Lower leg skin (tissue), 3 donors: ENCODE results near the gene OTUB1.

Experiments
- POLR2A ChIP-seq, 2 donors: fragments of 450-650 bp; IDR thresholded peaks; one replicate each; pipeline ENCODE4 v1.6.1; 2016 to 2017; ENCODE audit warnings: antibody characterized with exemption in 2 of 2, mild to moderate bottlenecking in 1 of 2, moderate library complexity in 1 of 2
- TF ChIP-seq, protein P1 (sequence below), 3 donors: fragments of 450-650 bp; IDR thresholded peaks; one replicate each; pipeline ENCODE4 v1.5.1; 2016; ENCODE audit warnings: antibody characterized with exemption in 3 of 3, mild to moderate bottlenecking in 3 of 3, moderate library complexity in 2 of 3

DNA sequence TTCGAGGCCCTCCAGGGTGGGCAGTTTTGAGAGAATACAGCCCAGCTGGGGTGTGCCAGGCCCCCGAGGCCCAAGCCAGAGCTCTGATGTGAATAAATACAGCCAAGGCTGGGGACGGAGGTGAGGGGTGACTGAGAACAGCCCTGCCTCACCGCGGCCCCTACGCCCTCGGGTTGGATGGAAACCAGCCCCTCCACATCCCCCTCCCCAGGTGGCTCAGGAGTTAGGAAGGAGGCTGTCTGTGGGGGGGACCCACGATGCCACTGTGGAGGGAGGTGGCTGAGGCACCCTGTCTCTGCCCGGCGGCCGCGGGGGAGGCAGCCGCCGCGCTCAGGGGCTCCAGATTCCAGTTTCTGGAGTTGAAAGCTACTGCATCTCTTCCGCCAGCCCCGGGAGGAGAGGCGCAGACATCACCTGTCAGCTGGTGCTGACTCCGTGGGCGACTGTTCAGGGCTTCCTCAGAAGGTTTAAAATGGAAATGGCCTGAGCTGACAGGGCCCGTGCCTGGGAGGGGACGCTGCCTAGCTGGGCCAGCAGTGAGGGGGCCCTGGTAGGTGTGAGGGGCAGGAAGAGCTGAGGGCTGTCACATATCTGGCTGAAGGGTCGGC is 50.9 kb downstream of the OTUB1 start:
- TF ChIP-seq, protein P1, sequence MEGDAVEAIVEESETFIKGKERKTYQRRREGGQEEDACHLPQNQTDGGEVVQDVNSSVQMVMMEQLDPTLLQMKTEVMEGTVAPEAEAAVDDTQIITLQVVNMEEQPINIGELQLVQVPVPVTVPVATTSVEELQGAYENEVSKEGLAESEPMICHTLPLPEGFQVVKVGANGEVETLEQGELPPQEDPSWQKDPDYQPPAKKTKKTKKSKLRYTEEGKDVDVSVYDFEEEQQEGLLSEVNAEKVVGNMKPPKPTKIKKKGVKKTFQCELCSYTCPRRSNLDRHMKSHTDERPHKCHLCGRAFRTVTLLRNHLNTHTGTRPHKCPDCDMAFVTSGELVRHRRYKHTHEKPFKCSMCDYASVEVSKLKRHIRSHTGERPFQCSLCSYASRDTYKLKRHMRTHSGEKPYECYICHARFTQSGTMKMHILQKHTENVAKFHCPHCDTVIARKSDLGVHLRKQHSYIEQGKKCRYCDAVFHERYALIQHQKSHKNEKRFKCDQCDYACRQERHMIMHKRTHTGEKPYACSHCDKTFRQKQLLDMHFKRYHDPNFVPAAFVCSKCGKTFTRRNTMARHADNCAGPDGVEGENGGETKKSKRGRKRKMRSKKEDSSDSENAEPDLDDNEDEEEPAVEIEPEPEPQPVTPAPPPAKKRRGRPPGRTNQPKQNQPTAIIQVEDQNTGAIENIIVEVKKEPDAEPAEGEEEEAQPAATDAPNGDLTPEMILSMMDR (IDR thresholded peaks at IDR 0.05), result no peak
- no peak for TF ChIP-seq POLR2A (IDR thresholded peaks at IDR 0.05)
